Stimulated activated CD4-positive, alpha-beta T cell treated with anti-CD3 and anti-CD28 coated beads, Interleukin-12 subunit alpha, Interleukin-12 subunit beta, amount 100 ng/mL, for 24 hours (primary cell): ENCODE measurements around the gene PDE4DIP.
"Not testable (repeated sequence)": the region's sequence is repeated elsewhere in the genome, so short reads cannot be mapped to it uniquely, and the experiment has no call there.

Source experiments
- DNase-seq, 2 experiments: peaks; one replicate each; pipeline ENCODE4 v3.0.0-alpha.2; 2020; ENCODE audit warnings: low read depth in 2 of 2

Gene PDE4DIP

GRCh38 chr1:148844220-148844619 lies at the start of gene PDE4DIP:
PDE4DIP (plus strand) TSS chr1:148844428; CDS start chr1:148844775, 347 bp downstream.
- peak in 1 of 2 experiments; percentile 4 for DNase-seq

- DNase-seq: not testable (repeated sequence)
Measured at GRCh38 chr1:148808268-148808928, 35.8 kb upstream of the PDE4DIP start.

- DNase-seq: not testable (repeated sequence)
Measured at GRCh38 chr1:148808929-148809283, 35.3 kb upstream of the PDE4DIP start.

GRCh38 chr1:148822180-148822579 lies 22.0 kb upstream of the PDE4DIP start:
- DNase-seq: not testable (repeated sequence)

GRCh38 chr1:148823822-148824221 lies 20.4 kb upstream of the PDE4DIP start:
- not testable (repeated sequence) for DNase-seq

GRCh38 chr1:148825029-148825428 lies 19.2 kb upstream of the PDE4DIP start:
- DNase-seq: not testable (repeated sequence)

- DNase-seq: not testable (repeated sequence)
Measured at GRCh38 chr1:148828531-148828930, 15.7 kb upstream of the PDE4DIP start.

GRCh38 chr1:148828962-148829361 lies 15.3 kb upstream of the PDE4DIP start:
- not testable (repeated sequence) for DNase-seq

- not testable (repeated sequence) for DNase-seq
Measured at GRCh38 chr1:148829365-148829764, 14.9 kb upstream of the PDE4DIP start.

GRCh38 chr1:148841262-148841661 lies 3.0 kb upstream of the PDE4DIP start:
- not testable (repeated sequence) for DNase-seq

- DNase-seq: not testable (repeated sequence)
Measured at GRCh38 chr1:148844651-148845050, 423 bp downstream of the PDE4DIP start.

- DNase-seq: not testable (repeated sequence)
Measured at GRCh38 chr1:148845068-148845467, 840 bp downstream of the PDE4DIP start.

GRCh38 chr1:148850347-148850746 lies 6.1 kb downstream of the PDE4DIP start:
- DNase-seq: not testable (repeated sequence)

GRCh38 chr1:148850840-148851239 lies 6.6 kb downstream of the PDE4DIP start:
- DNase-seq: not testable (repeated sequence)

- DNase-seq: not testable (repeated sequence)
Measured at GRCh38 chr1:148851684-148852083, 7.5 kb downstream of the PDE4DIP start.

- DNase-seq: not testable (repeated sequence)
Measured at GRCh38 chr1:148853363-148853762, 9.1 kb downstream of the PDE4DIP start.

GRCh38 chr1:148854063-148854462 lies 9.8 kb downstream of the PDE4DIP start:
- DNase-seq: not testable (repeated sequence)

GRCh38 chr1:148855367-148855766 lies 11.1 kb downstream of the PDE4DIP start:
- not testable (repeated sequence) for DNase-seq

- DNase-seq: not testable (repeated sequence)
Measured at GRCh38 chr1:148860049-148860448, 15.8 kb downstream of the PDE4DIP start.

- DNase-seq: not testable (repeated sequence)
Measured at GRCh38 chr1:148860579-148861259, 16.5 kb downstream of the PDE4DIP start.

- not testable (repeated sequence) for DNase-seq
Measured at GRCh38 chr1:148862590-148862989, 18.4 kb downstream of the PDE4DIP start.

- not testable (repeated sequence) for DNase-seq
Measured at GRCh38 chr1:148868924-148869633, 24.9 kb downstream of the PDE4DIP start.
